Tibial nerve (tissue), 4 donors: ENCODE results near the gene RXFP3. TPM values are rescaled to one million over a fixed set of nuclear protein-coding genes. Genes with fewer than 3 reads are reported as not detected.
"Not testable (repeated sequence)": the region's sequence is repeated elsewhere in the genome, so short reads cannot be mapped to it uniquely, and the experiment has no call there.

Experiments used
- DNase-seq, 2 donors: peaks; one replicate each; pipeline ENCODE4 v3.0.0-alpha.2; 2019; ENCODE audit warnings: low spot score in 2 of 2
- H3K27ac ChIP-seq, 4 donors: fragments of 200-600 bp; sonication (generic) in 3 of 4; one replicate each; pipeline ENCODE4 v1.5.1; 2017 to 2019; ENCODE audit warnings: mild to moderate bottlenecking in 1 of 4
- H3K27me3 ChIP-seq, 2 donors: fragments of 200-600 bp; sonication (generic) in 1 of 2; one replicate each; pipeline versions ENCODE4 v1.5.1 to v1.6.0; 2017 to 2019
- H3K36me3 ChIP-seq, 3 donors: fragments of 200-600 bp; sonication (generic); one replicate each; pipeline ENCODE4 v1.5.1; 2018 to 2019
- H3K4me1 ChIP-seq, 4 donors: fragments of 200-600 bp; sonication (generic) in 3 of 4; one replicate each; pipeline ENCODE4 v1.5.1; 2017 to 2019
- H3K4me3 ChIP-seq, 4 donors: fragments of 200-600 bp; sonication (generic) in 3 of 4; one replicate each; pipeline ENCODE4 v1.5.1; 2017 to 2019; ENCODE audit warnings: mild to moderate bottlenecking in 1 of 4, moderate library complexity in 1 of 4
- H3K9me3 ChIP-seq, 4 donors: fragments of 200-600 bp; sonication (generic) in 3 of 4; one replicate each; pipeline ENCODE4 v1.5.1; 2017 to 2019
- EP300 ChIP-seq, 2 donors: sonication (generic); formaldehyde crosslinking; IDR thresholded peaks; one replicate each; pipeline ENCODE4 v1.6.1; 2017; ENCODE audit warnings: antibody characterized with exemption in 2 of 2, mild to moderate bottlenecking in 1 of 2
- POLR2A ChIP-seq, 2 donors: fragments of 450-650 bp; IDR thresholded peaks; one replicate each; pipeline ENCODE4 v1.6.1; 2017; ENCODE audit warnings: antibody characterized with exemption in 2 of 2, mild to moderate bottlenecking in 2 of 2, moderate library complexity in 2 of 2
- WGBS, 2 donors: methylation state at CpG; one replicate each; pipeline ENCODE4 v1.1.5; 2018; 5-methylcytosine and 5-hydroxymethylcytosine counted together
- total RNA-seq, 4 donors: library from RNA; depleted of rRNA; stranded (reverse); fragments of >200 nt; gene quantifications; one replicate each; pipeline ENCODE4 v1.1.0, GENCODE V29; 2016
- TF ChIP-seq, protein P1 (sequence below), 5 experiments: fragments of 200-600 bp in 3 of 5; fragments of 450-650 bp in 2 of 5; sonication (generic) in 3 of 5; IDR thresholded peaks; one replicate each; pipeline ENCODE4 v1.5.1; 2016 to 2019; ENCODE audit warnings: antibody characterized with exemption in 5 of 5, mild to moderate bottlenecking in 3 of 5, moderate library complexity in 2 of 5

RXFP3 gene
- total RNA-seq, 4 donors from 2014 or later = not detected

DNA sequence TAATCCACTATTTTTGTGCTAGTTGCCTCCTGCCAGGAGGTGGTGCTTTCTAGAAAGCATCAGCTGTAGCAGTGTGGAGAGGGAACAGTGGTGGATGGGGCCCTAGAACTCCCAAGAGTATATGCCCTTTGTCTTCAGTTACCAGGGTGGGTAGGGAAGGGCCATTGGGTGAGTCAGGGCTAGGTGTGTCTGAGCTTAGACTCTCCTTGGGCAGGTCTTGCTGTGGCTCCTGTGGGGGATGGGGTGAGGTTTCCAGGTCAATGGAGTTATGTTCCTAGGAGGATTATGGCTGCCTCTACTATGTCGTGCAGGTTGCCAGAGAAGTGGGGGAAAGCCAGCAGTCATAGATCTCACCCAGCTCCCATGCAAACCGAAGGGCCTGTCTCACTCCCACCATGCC, 33.1 kb upstream of the RXFP3 start:
- no peak overlapping the region for H3K27ac ChIP-seq
- H3K9me3 ChIP-seq = peaks cover 0 to 42% (median 4%) of the 10 kb centered on the region in 4 donors
- WGBS, 2 donors = 79 to 83% methylated on average over 2 of the region's 2 CpGs
- no peak for DNase-seq
- no peaks in the 10 kb centered on the region for H3K27me3 ChIP-seq
- TF ChIP-seq, protein P1, sequence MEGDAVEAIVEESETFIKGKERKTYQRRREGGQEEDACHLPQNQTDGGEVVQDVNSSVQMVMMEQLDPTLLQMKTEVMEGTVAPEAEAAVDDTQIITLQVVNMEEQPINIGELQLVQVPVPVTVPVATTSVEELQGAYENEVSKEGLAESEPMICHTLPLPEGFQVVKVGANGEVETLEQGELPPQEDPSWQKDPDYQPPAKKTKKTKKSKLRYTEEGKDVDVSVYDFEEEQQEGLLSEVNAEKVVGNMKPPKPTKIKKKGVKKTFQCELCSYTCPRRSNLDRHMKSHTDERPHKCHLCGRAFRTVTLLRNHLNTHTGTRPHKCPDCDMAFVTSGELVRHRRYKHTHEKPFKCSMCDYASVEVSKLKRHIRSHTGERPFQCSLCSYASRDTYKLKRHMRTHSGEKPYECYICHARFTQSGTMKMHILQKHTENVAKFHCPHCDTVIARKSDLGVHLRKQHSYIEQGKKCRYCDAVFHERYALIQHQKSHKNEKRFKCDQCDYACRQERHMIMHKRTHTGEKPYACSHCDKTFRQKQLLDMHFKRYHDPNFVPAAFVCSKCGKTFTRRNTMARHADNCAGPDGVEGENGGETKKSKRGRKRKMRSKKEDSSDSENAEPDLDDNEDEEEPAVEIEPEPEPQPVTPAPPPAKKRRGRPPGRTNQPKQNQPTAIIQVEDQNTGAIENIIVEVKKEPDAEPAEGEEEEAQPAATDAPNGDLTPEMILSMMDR (IDR thresholded peaks at IDR 0.05) = no peak
- TF ChIP-seq EP300 (IDR thresholded peaks at IDR 0.05) (no peak), POLR2A (IDR thresholded peaks at IDR 0.05) (no peak)
- no peak overlapping the region for H3K4me3 ChIP-seq
- H3K4me1 ChIP-seq = no peaks in the 10 kb centered on the region
- H3K36me3 ChIP-seq = no peaks in the 10 kb centered on the region

DNA sequence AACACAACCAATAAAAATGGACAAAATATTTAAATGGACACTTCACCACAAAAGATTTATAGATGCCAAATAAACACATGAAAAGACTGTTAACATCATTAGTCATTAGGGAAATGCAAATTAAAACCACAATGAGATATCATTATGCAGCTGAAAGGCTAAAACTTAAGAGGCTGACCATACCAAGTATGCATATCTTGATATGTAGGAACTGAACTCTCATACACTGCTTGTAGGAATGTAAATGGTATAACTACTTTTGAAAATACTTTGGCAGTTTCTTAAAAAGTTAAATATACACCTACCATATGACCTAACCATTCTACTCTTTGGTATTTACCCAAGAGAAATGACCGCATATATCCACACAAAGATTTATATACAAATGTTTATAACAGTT, 30.8 kb upstream of the RXFP3 start:
- Histone ChIP-seq H3K4me1 (no peaks in the 10 kb centered on the region), H3K27me3 (no peaks in the 10 kb centered on the region), H3K4me3 (no peak overlapping the region), H3K36me3 (no peaks in the 10 kb centered on the region), H3K9me3 (peaks cover 0 to 42% (median 5%) of the 10 kb centered on the region in 4 donors), H3K27ac (no peak overlapping the region)
- TF ChIP-seq, protein P1 (IDR thresholded peaks at IDR 0.05) = no peak
- TF ChIP-seq POLR2A (IDR thresholded peaks at IDR 0.05) (no peak), EP300 (IDR thresholded peaks at IDR 0.05) (no peak)
- DNase-seq = no peak
- WGBS, 2 donors = 89 to 92% methylated on average over 1 of the region's 1 CpG

DNA sequence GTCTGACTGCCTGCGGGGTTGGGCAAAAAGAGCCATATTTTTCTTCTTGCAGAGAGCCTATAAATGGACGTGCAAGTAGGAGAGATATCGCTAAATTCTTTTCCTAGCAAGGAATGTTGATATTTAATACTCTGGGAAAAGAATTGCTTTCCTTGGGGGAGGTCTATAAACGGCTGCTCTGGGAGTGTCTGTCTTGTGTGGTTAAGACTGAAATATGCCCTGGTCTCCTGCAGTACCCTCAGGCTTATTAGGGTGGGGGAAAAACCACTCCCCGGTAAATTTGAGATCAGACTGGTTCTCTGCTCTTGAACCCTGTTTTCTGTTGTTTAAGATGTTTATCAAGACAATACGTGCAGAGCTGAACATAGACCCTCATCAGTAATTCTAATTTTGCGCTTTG, 29.9 kb upstream of the RXFP3 start:
- not testable (repeated sequence) for H3K27me3 ChIP-seq, H3K27ac ChIP-seq, H3K4me1 ChIP-seq, H3K4me3 ChIP-seq, H3K36me3 ChIP-seq, DNase-seq
- H3K9me3 ChIP-seq = peaks cover 0 to 42% (median 5%) of the 10 kb centered on the region in 4 donors
- 87 to 90% methylated on average over 7 of the region's 7 CpGs for WGBS, 2 donors

DNA sequence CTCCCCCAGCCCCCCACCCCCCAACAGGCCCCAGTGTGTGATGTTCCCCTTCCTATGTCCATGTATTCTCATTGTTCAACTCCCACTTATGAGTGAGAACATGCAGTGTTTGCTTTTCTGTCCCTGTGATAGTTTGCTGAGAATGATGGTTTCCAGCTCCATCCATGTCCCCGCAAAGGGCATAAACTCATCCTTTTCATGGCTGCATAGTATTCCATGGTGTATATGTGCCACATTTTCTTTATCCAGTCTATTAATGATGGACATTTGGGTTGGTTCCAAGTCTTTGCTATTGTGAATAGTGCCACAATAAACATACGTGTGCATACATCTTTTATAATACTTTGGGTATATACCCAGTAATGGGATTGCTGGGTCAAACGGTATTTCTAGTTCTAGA, 21.3 kb upstream of the RXFP3 start:
- not testable (repeated sequence) for H3K27me3 ChIP-seq, DNase-seq, H3K4me1 ChIP-seq, H3K27ac ChIP-seq, H3K36me3 ChIP-seq, H3K4me3 ChIP-seq
- WGBS, 2 donors = 96 to 97% methylated on average over 3 of the region's 3 CpGs
- peaks cover 0 to 34% (median 3%) of the 10 kb centered on the region in 4 donors for H3K9me3 ChIP-seq

DNA sequence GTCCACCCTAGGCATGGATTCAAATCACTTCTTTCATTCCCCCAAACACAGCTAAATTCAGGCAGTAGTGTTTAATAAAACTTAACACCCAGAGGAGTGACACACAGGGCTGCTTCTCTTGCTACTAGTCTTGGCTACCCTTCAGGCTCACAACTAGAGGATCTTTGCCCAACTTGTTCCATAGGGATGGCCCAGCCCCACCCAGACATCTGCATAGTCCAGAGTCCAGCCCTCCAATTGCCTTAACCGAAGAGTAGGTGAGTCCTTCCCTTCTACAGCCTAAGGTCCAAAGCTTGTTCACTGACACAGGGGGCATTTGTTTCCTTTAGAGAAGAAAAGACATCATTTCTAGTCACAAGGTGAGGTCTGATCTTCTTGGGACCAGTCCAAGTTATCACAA, 15.2 kb upstream of the RXFP3 start:
- no peak overlapping the region for H3K4me3 ChIP-seq
- no peak for DNase-seq
- TF ChIP-seq, protein P1 (IDR thresholded peaks at IDR 0.05) = no peak
- TF ChIP-seq EP300 (IDR thresholded peaks at IDR 0.05) = no peak
- no peak for TF ChIP-seq POLR2A (IDR thresholded peaks at IDR 0.05)
- no peak overlapping the region for H3K27ac ChIP-seq
- H3K4me1 ChIP-seq = no peaks in the 10 kb centered on the region
- peaks cover 0 to 22% (median 3%) of the 10 kb centered on the region in 4 donors for H3K9me3 ChIP-seq
- WGBS, 2 donors = 81 to 89% methylated on average over 1 of the region's 1 CpG
- H3K36me3 ChIP-seq = no peaks in the 10 kb centered on the region
- H3K27me3 ChIP-seq = no peaks in the 10 kb centered on the region

DNA sequence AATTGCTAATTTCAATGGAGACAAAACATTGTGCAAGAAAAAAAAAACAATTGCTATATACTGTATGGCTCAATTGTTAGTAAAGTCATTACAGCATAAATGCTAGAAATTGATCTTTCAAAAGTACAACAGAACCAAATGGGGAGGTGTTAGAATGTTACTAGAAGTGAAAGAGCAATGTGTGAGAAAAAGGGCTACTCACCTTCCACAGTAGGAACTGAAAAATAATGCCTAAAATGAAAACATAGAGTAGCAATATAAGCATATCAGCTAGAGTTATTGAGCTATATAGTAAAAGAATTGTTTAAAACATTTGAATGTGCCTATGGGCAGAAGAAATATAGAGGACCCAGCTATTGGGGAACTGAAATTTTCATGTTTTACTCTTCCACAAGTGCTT, 10.9 kb upstream of the RXFP3 start:
- no peak overlapping the region for H3K27ac ChIP-seq
- no peaks in the 10 kb centered on the region for H3K4me1 ChIP-seq
- TF ChIP-seq EP300 (IDR thresholded peaks at IDR 0.05) = no peak
- TF ChIP-seq POLR2A (IDR thresholded peaks at IDR 0.05) = no peak
- TF ChIP-seq, protein P1 (IDR thresholded peaks at IDR 0.05) = no peak
- H3K36me3 ChIP-seq = no peaks in the 10 kb centered on the region
- H3K27me3 ChIP-seq = no peaks in the 10 kb centered on the region
- no peak for DNase-seq
- no peak overlapping the region for H3K4me3 ChIP-seq
- no peaks in the 10 kb centered on the region for H3K9me3 ChIP-seq
